ENCODE results near the gene SUGP1.

DNA sequence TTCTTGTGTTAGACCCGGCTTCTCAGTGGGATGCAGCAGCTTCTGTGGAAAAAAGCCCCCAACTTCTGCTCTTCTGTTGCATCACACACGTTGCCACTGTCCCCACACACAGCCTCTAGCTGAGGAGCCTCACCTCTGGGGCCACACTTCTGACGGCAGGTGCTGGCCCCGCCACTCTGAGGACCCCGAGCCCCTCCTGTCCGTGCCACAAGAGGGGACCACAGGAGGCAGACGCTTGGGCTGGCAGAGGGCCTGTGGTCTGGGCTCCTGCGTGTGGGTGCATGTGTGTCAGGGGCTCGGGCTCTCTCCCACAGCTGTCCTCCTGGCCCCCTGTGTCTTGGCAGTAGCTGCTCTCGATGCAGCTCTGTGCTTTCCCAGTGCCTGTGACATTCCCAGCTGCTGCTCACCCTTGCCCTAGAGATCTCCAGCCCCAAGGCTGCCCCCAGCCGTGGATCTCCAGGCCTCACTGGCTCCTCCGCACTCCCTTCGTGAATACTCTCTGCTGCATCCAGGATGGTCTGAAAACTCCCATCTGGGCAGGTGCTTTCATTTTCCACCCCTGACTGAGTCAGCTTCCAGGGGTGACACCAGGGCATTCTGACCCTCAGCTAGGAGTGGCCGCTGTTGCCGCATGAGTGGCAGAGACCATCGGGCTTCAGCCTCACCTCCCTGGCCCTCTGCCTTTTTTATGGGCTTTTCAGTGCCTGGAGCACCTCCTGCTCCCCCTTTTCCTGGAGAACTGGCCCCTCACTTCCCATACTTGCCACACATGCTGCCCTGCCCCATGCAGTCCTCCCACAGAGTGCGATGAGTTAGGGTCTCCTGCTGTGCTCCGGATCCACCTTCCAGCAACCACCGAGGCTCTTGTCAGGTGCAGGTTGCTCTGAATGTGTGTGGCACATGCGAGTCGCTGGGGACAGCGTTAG lies 14.0 kb upstream of the SUGP1 start:
- TF ChIP-seq EZH2phosphoT487 (IDR thresholded peaks at IDR 0.05; ENCODE audit: insufficient read depth, low read depth) (no peak), EZH2 (IDR thresholded peaks at IDR 0.05; ENCODE audit: insufficient read depth, poor library complexity, severe bottlenecking) (no peak)

Measured in GM23248 (cell line).